GM21737 (cell line): ENCODE results near the gene CLCN3.
"Not testable (repeated sequence)": the region's sequence is repeated elsewhere in the genome, so short reads cannot be mapped to it uniquely, and the experiment has no call there.

Source experiments
- ATAC-seq: cut with Tn5 transposase; IDR thresholded peaks from one replicate; pipeline ENCODE4 v1.9.1; 2021; ENCODE audit warnings: mild to moderate bottlenecking, moderate library complexity; ENCODE audit not compliant: unreplicated experiment

CLCN3 gene

DNA sequence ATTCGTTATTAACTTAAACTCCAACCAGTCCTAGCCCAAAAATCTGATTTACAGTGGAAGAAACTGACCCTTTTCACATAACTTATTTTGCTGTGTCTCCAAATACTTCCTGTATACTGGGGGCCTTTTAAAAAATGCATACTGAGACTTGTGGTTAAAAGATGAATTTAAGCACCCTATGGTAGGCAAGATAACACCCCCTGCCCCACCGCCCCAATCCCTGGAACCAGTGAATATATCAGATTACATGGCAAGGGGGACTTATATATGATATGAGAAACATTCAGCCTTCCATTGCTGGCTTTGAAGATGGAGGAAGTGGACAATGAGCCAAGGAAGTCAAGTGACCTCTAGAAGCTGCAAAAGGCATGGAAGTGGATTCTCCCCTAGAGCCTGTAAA, 3.1 kb upstream of the CLCN3 start:
- ATAC-seq: no peak

DNA sequence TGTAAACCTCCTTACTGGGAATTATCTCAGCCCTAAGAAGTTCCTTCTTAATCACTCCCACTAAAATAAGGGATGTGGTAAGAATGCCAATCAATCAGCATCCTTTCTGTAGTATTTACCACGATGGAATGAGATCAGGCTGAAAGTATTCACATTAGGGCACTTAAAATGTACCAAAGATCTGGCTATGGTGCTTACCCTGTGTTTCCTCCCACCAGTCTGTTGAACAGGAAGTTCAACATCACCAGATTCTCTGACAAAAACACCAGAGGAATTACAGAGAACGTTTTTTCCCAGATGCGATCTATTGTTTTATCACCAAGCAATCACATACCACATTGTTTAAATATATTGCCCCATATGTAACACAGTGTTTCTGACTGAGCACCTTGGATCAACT, 2.1 kb upstream of the CLCN3 start:
- no peak for ATAC-seq

DNA sequence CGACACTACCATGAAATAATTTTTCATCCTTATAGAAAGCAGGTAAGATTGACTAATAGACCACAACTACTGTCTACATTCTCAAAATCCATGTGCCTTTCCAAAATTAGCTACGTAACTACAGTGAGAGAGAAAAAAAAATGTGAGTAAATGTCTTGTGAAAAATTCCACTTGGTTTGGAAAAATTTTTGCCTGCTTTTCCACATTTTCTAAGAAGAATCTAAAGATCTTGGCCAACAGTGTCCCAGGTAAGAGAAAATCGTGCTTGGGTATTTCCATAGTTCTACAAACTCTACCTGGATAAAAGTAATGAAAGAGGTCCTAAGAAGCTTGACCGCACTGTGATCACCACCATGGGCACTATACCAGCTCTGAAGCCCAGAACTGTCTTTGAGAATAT, 1.4 kb upstream of the CLCN3 start:
- ATAC-seq: no peak

DNA sequence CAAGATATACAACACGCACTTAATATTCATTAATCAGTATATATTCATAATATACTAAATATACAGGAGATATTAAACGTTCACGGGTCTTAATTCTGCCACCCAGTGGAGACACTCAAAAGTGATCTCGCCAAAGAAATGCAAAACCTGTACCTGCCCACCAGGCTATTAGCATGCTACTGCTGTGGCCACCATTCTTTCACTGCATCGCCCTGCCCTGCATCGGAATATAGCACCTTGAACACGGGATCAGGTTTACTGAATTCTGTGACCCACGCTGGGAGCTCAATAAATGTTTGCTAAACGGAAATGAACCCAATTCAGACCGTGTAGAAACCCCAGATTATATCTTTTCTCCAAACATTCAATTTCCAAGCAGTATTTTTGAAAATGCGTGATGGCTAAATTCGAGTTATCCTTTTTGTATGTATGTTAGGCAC, 840 bp upstream of the CLCN3 start:
- peak; percentile 29 for ATAC-seq

DNA sequence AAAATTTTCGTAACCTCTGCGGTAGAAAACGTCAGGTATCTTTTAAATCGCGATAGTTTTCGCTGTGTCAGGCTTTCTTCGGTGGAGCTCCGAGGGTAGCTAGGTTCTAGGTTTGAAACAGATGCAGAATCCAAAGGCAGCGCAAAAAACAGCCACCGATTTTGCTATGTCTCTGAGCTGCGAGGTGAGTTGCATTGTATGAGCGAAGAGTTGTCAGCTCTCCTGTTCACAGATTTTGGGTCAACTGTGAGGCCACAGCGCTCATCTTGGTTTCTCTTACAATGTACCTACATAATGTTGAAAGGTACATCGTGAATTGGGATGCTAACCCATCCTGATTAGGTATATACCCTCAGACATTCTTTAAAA, 486 bp downstream of the CLCN3 start:
- ATAC-seq: no peak

DNA sequence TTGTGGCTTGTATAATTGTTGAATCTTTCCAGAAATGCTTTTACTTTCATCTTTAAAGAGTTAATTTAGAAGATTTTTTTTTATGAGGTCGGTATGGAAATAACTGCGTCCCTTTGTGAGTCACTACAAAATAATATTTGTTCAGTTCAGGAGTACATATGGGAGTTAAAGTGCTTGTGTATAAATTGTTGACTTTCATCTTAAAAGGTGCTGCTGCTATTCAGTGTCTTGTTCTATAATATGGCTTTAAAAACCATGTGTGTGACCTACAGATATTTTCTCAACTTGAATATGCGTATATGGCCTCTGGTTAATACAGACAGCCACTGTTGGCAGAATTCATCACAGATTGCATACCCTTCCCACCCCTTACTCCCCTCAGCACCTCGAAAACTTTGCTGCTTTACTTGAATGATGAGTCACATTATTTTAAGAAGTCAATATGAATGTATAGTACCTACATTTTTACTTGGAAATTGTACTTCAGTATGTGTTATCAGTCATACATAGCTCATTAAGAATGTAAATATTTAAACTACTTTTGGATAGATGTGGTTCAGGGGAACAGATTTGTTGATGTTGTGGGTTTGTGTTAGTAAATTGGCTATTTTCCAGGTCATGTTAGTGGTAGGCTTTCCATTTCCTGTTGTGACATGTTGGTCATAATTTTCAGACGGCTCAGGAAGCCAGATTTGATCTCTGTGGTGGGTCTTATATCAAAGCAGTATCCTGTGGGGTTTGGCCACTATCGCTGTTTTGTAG, 1.5 kb downstream of the CLCN3 start:
- peak; percentile 16 for ATAC-seq

DNA sequence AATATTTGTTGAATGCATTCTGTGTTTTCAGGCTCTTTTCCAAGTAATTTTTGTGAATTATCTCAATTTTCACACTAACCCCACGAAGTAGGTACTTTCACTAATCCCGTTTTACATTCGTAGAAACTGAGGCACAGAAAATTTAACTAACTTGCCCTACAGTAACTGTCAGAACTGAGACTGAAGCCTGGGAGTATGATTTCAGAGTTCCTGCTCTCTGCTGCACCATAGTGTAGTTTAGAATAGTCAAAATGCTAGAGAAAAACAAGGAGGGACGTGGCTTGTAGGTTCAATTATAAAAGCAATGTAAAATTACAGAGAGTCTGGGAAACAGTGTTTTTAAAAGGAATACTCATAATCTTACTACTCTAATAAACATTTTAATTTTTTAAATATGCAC, 2.2 kb downstream of the CLCN3 start:
- no peak for ATAC-seq

DNA sequence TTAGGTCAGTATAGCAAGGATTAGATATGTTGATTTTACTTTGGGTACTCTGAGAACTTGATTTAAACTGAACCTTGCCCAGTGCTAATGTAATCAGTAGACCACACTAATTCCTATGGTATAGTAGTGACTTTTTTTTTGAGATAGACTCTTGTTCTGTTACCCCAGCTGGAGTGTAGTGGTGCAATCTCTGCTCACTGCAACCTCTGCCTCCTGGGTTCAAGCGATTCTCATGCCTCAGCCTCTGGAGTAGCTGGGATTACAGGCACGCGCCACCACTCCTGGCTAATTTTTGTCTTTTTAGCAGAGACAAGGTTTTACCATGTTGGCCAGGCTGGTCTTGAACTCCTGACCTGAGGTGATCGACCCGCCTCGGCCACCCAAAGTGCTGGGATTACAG, 3.6 kb downstream of the CLCN3 start:
- not testable (repeated sequence) for ATAC-seq

DNA sequence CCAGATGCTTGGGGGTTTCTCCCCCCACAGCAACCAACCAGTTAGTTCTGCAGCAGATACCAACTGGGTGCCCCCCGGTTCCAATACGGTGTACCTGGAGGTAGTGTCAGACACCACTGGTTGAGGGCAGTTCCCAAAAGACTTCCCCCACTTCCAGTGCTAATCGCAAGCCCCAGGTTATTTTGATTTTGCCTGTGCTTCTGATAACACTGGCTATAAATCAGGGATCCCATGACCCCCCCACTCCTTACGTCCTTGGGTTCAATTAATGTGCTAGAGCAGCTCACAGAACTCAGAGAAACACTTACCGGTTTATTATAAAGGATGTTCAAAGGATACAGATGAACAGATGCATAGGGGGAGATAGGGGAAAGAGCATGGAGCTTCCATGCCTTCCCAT, 5.5 kb downstream of the CLCN3 start:
- ATAC-seq: no peak

DNA sequence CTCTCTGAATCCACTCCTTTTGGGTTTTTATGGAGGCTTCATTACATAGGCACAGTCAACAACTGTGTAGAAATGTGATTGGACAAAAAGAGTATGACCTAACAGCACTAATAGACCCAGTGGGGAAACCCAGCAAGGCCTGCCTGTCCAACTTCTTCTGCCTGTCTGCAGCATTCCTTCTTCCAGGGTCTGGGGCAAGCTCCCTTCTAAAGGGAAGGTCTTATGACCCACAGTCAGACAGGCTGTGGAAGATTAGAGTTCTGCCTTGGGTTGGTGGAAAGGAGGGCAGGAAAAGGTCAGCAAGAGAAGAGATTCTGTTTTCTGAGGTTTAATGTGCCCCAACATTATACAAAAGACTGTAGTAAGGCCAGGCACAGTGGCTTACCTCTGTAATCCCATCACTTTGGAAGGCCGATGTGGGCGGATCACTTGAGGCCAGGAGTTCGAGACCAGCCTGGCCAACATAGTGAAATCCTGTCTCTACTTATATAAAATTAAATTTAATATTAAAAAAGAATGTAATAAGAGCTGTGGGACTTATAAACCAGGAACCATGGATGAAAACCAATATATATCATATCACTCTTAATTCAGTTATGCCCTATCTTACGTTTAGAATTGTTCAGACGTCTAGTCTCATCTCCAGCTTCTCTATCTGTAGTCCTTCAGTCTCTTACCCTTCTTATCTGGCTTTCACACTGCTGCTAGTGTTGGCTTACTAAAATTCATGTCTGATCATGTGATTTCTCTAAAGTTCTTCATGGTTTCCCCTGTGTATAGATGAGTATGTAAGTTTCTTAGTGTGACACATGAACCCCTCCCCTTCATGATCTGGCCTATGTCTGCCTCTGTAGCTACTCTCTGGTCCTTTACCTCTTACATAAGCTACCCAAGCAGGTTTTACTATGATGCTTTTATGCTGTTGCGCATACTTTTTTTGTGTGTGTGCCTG, 6.2 kb downstream of the CLCN3 start:
- no peak for ATAC-seq

DNA sequence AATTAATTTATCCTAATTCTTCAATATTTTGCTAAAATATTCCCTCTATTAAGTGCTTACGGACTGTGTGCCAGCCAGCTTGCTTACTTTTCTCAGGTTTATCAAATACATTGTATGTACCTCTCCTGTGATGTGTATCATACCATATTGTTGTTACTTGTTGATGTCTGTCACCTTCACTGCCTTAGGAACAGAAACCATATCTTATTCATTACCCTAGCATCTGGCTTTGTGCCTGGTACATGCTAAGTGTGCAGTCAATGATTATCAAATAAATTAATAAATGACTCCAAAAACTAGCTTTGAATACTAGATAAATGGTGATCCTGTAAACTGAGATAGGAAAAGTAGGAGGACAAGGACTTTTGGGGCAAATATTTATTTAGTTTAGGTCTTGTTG, 6.9 kb downstream of the CLCN3 start:
- peak; percentile 65 for ATAC-seq

DNA sequence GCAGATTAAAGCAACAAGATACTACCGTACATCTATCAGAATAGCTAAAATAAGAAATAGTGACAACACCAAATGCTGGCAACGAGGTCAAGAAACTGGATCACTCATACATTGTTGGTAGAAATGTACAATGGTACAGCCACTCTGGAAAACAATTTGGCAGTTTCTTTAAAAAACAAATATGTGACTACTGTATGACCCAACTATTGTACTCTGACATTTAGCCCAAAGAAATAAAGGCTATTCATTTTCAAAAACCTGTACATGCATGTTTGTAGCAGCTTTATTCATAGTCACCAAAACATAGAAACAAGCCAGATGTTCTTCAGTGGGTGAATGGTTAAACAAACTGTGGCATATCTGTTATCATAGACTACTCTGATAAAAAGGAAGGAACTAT, 8.2 kb downstream of the CLCN3 start:
- no peak for ATAC-seq

DNA sequence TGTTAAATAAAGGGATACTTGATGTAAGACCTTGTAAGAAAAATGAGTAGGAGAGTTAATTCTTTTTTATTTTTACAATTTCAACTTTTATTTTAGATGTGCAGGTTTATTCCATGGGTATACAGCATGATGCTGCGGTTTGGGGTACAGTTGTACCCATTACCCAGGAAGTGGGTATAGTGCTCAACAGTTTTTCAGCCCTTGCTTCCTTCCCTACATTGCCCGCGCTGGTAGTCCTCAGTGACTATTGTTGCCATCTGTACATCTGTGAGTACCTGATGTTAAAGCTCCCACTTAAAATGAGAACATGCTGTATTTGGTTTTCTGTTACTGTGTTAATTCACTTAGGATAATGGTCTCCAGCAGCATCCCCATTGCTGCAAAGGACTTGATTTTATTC, 9.7 kb downstream of the CLCN3 start:
- no peak for ATAC-seq

DNA sequence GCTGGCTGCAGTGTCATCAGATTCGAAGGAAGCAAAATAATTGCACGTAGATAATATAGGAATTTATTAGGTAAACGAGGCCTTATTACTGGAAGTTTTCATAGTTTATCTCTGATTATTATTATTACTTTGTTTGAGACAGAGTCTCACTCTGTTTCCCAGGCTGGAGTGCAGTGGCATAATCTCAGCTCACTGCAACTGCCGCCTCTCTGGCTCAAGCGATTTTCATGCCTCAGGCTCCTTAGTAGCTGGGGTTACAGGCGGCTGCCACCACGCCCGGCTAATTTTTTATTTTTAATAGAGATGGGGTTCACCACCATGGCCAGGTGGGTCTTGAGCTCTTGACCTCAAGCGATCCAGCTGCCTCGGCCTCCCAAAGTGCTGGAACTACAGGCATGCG, 12.5 kb downstream of the CLCN3 start:
- no peak for ATAC-seq

DNA sequence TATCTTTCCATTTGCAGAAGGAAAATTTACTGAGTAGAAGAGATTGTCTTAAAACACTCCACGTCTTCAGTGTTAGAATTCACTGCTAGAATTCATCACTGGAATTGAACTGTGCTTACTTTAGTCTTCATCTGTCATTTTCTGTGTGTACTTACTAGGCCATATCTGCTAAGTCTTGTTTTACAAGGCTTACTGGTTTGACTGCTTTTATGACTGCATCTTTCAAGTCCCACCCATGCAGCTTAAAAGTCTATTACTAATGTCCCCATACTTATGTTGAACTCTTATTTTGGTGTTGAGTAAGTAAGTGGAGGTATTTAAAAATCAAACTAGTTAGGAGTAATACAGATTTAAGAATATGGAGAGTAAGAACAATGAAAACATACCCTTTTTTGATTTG, 14.6 kb downstream of the CLCN3 start:
- no peak for ATAC-seq

DNA sequence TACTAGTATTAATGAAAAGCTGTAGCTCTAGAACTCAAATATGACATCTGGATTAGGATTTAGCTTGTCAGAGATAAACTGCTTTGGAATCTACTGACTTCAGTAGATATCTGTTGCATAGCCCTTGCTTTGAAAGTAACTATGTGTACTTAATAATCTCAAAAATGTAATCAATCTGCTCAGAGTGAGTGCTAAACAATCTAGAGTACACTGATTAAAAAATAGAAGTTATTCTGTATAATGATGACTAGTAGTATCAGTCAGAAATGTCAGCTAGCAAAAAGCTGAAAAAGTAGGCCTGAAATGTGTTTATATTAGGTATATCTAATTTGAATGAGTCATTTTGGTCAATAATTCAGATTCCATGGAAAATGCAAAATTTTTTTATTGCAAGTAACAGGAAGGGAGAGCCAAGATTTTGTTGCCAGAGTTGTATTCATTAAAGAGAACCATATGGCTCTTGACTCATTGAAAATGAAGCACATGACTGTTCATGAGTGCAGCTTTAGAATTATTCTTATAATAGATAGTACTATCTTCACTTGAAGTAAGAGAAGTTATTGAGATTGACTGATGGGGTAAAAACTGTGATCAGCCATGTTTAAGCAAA, 20.0 kb downstream of the CLCN3 start:
- no peak for ATAC-seq

DNA sequence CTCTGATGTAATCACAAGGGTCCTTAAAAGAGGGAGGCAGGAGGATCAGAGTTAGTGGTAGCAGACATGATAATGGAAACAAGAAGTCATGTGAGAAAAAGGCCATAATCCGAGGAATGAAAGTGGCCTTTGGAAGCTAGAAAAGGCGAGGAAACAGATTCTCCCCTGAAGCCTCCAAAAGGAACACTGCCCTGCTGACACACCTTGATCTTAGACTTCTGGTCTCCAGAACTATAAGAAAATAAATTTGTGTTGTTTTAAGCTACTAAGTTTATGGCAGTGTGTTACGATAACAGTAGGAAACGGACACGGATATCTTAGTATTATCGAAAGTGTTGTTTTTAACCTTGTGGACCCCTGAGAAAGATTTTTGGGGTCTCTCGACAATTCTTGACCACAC, 24.4 kb downstream of the CLCN3 start:
- ATAC-seq: no peak

DNA sequence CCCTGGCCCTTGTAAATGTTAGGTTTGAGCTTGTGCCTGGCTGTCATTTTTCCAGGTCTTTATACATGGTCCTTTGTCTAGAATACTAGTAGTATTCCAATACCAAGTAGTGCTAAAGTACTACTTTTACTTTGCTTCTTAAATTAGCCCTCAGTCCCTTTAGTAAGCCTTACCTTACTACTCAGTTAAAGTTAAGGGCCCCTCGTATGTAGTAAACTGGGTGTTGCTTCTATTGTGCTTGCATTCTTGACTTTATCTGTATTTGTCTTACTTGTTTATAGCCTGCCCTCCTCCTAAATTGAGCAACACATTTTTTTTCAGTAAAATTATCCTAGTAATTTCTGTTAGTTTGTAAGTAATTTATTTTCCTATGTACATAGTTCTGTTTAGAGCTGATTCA, 25.2 kb downstream of the CLCN3 start:
- ATAC-seq: no peak

DNA sequence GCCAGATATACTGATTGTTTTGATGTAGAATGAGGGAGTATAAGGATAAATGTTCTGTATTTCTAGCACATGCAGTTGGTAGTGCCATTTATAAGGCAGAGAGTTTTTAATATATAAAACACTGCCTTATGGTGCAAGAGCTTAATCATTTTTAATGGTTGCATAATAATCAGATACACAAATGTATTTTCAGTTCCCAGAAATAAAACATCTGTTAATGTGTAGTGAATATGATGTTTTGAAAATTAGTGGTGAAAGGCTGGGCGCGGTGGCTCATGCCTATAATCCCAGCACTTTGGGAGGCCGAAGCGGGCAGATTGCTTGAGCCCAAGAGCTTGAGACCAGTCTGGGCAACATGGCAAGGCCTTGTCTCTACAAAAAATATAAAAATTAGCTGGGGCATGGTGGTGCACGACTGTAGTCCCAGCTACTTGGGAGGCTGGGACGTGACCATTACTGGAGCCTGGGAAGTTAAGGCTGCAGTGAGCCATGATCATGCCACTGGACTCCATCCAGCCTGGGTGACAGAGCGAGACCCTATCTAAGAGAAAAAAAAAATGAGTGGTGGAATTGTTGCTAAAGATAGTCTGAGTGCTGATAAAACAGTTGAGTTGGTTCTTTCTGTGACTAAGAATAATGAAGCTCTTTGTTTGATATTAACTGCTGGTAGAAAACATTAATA, 29.3 kb downstream of the CLCN3 start:
- ATAC-seq: no peak

DNA sequence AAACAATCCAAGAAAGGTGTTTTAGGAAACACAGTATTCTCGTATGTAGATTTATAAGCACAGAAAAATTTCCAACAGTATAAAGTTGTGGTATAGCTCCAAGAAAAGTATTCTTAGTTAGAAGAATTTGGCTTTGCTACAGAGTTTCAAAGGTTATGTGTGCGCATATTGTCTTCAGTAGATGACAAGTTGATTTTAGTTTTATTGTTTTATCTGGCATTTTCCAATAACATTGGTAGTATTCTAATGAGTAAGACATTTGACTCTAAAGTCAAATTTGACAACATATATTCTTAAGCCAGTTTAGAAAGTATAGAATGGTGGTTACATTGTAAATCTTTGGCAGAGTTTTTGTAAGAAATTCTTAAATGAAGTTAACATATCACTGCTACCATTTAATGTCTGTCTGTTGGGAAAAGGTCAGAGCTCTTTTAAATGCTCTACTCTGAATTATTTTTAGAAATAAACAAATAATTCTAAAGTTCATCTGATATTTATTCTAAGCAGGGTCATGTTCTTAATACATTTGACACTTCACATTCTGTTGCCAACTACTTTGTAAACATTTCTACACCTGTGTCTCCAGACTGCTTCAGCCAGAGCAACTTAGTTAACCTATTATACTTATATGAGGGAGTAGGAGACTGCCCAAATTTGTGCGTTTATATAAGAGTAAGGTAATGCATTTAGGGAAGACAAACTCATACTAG, 30.0 kb downstream of the CLCN3 start:
- no peak for ATAC-seq

DNA sequence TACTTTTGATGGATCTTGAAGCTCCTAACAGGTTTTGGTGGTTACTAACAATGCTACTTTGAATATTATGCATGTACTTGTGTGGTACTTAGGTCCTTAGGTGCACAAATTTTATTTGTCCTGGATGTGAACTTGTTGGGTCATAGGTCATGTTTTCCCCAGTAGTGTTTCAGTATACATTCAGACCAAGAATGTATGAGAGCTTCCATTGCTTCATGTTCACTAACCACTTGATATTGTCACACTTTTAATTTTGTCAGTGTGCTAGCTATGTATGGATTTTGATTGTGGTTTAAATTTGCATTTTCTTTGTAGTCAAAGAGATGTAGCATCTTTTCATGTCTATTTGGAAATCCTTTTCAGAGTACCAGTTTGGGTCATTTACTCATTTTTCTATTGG, 32.2 kb downstream of the CLCN3 start:
- no peak for ATAC-seq
